ENCODE results near the gene SLC29A2. TPM values are rescaled to one million over a fixed set of nuclear protein-coding genes. Genes with fewer than 3 reads are reported as not detected.
"Not testable (repeated sequence)": the region's sequence is repeated elsewhere in the genome, so short reads cannot be mapped to it uniquely, and the experiment has no call there.

The SLC29A2 gene
- total RNA-seq, 1 experiment from 2014 or later, result 30.2 TPM

DNA sequence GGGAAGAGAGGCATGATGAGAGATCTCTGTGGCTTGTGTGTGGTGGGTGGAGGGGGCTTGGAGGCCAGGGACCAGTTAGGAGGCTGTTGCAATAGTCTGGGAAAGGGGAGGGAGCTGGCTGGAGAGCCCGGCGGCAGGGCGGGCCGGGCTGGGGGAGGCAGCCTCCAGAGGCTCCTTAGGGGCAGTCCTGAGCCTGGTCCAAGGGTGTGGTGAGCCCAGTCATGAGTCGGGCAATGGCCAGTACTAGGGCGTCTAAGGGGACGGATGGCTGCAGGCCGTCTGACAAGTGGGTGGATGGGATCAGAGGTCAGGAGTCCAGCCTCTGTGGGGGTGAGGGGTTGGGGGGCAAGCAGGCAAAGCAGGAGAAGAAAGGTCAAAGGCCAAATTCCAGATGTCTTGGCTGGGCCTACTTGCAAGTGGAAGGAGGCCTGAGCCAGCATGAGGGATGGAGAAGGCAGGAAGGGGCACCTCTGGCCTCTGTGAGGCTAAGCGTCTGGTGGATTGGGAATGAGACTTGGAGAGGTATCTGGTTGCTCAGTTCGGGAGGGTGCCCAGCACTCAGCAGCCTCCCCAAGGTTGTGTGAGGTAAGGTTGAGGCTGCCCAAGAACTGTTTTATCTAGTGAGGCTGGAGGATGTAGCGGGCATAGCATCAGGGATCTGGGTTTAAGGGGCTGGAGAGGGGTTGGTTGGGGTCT is 48.7 kb downstream of the SLC29A2 start (continued):
- TF ChIP-seq, protein P1, sequence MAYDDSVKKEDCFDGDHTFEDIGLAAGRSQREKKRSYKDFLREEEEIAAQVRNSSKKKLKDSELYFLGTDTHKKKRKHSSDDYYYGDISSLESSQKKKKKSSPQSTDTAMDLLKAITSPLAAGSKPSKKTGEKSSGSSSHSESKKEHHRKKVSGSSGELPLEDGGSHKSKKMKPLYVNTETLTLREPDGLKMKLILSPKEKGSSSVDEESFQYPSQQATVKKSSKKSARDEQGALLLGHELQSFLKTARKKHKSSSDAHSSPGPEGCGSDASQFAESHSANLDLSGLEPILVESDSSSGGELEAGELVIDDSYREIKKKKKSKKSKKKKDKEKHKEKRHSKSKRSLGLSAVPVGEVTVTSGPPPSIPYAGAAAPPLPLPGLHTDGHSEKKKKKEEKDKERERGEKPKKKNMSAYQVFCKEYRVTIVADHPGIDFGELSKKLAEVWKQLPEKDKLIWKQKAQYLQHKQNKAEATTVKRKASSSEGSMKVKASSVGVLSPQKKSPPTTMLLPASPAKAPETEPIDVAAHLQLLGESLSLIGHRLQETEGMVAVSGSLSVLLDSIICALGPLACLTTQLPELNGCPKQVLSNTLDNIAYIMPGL (CRISPR knock-in tag; IDR thresholded peaks at IDR 0.05), result no peak
- TF ChIP-seq GTF2I (CRISPR knock-in tag; conservative IDR thresholded peaks at IDR 0.05), result no peak
- no peak for TF ChIP-seq SMAD4 (CRISPR knock-in tag; IDR thresholded peaks at IDR 0.05)
- TF ChIP-seq TEAD1 (CRISPR knock-in tag; IDR thresholded peaks at IDR 0.05), result no peak
- no peak for TF ChIP-seq FOXJ3 (CRISPR knock-in tag; IDR thresholded peaks at IDR 0.05; ENCODE audit: borderline replicate concordance)

DNA sequence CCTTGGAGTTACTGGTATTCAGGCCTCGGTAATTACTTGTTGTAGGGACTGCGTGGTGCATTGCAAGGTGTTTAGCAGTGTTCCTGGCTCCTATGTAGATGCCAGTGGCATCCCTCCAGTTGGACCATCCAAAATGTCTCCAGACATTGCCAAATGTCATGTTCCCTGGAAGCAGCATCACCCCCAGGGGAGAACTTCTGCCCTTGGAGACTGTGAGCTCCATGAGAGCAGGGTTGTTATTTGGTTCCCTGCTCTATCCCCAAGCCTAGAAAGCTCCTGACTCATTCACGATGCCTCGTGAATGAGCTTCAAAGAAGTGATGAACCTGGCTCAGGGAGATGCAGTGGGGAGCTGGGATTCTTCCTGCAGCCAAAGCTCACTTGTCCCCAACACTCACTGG is 50.0 kb downstream of the SLC29A2 start:
- CTCF ChIA-PET, result interaction anchor here (0.6 to 2.0 kb wide), 9 partner anchors 9 to 151 kb away, joined by 3 to 51 read pairs (median 4); partner anchors contain the start of genes RAB1B, RIN1 and YIF1A
- ATAC-seq (no peak), DNase-seq (ENCODE audit: low spot score) (no peak)
- POLR2A ChIA-PET, result interaction anchor here (1.6 kb wide), 1 partner anchor 9 kb away, joined by 14 read pairs; no protein-coding TSS in a partner anchor
- Mint-ChIP-seq H3K4me1 (peaks cover 22% of the 10 kb centered on the region), H3K9me3 (peaks cover 26% of the 10 kb centered on the region), H3K27me3 (ENCODE audit: low read depth) (peaks cover 17% of the 10 kb centered on the region), H3K4me3 (no peak overlapping the region), H3K27ac (no peak overlapping the region), H3K36me3 (peaks cover 20% of the 10 kb centered on the region)
- TF ChIP-seq, protein P2, sequence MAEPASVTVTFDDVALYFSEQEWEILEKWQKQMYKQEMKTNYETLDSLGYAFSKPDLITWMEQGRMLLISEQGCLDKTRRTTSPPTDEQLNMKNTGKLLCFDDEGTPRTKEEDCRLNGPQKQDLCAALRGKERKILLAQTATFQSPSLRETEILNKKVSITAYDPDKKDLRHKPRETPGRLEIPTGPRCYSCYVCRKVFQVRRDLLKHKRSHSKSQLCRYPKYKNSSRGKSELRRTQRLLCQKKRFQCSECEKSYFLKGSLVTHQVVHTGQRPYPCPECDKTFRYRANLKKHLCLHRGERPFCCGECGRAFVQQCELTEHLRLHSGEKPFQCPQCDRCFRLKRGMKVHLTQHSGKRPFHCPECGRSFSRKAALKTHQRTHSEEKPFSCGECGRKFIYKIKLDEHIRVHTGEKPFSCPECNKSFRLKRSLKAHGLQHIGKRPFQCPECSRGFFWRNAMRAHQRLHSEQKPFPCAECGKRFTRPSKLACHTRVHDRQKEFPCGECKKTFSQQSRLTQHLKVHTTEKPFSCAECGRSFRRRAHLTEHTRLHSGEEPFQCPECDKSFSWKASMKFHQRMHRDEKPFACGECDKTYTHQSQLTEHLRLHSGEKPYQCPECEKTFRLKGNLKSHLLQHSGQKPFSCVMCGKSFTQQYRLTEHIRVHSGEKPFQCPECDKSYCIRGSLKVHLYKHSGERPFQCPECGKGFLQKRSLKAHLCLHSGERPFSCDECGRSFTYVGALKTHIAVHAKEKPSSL (CRISPR knock-in tag; conservative IDR thresholded peaks at IDR 0.05), result no peak
- no peak for TF ChIP-seq SP1 (CRISPR knock-in tag; conservative IDR thresholded peaks at IDR 0.05)
- TF ChIP-seq GRHL2 (CRISPR knock-in tag; IDR thresholded peaks at IDR 0.05; ENCODE audit: insufficient replicate concordance, severe bottlenecking), result no peak
- TF ChIP-seq PRRX2 (CRISPR knock-in tag; IDR thresholded peaks at IDR 0.05), result no peak
- TF ChIP-seq ETV6 (CRISPR knock-in tag; IDR thresholded peaks at IDR 0.05), result no peak
- TF ChIP-seq SOX15 (CRISPR knock-in tag; IDR thresholded peaks at IDR 0.05), result no peak

DNA sequence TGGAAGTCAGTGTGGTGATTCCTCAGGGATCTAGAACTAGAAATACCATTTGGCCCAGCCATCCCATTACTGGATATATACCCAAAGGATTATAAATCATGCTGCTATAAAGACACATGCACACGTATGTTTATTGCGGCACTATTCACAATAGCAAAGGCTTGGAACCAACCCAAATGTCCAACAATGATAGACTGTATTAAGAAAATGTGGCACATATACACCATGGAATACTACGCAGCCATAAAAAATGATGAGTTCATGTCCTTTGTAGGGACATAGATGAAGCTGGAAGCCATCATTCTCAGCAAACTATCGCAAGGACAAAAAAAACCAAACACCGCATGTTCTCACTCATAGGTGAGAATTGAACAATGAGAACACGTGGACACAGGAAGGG is 50.8 kb downstream of the SLC29A2 start:
- POLR2A ChIA-PET; H3K27ac Mint-ChIP-seq; DNase-seq (ENCODE audit: low spot score); ATAC-seq; H3K4me3 Mint-ChIP-seq; CTCF ChIA-PET: not testable (repeated sequence)
- Mint-ChIP-seq H3K36me3 (peaks cover 20% of the 10 kb centered on the region), H3K27me3 (ENCODE audit: low read depth) (peaks cover 17% of the 10 kb centered on the region), H3K4me1 (peaks cover 20% of the 10 kb centered on the region), H3K9me3 (peaks cover 26% of the 10 kb centered on the region)

DNA sequence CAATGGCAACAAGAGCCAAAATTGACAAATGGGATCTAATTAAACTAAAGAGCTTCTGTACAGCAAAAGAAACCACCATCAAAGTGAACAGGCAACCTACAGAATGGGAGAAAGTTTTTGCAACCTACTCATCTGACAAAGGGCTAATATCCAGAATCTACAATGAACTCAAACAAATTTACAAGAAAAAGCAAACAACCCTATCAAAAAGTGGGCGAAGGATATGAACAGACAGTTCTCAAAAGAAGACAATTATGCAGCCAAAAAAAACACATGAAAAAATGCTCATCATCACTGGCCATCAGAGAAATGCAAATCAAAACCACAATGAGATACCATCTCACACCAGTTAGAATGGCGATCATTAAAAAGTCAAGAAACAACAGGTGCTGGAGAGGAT is 51.3 kb downstream of the SLC29A2 start:
- Mint-ChIP-seq H3K27me3 (ENCODE audit: low read depth) (peaks cover 20% of the 10 kb centered on the region), H3K9me3 (peaks cover 26% of the 10 kb centered on the region), H3K4me1 (peaks cover 20% of the 10 kb centered on the region), H3K36me3 (peaks cover 20% of the 10 kb centered on the region)
- ATAC-seq; H3K4me3 Mint-ChIP-seq; POLR2A ChIA-PET; H3K27ac Mint-ChIP-seq; DNase-seq (ENCODE audit: low spot score); CTCF ChIA-PET: not testable (repeated sequence)

DNA sequence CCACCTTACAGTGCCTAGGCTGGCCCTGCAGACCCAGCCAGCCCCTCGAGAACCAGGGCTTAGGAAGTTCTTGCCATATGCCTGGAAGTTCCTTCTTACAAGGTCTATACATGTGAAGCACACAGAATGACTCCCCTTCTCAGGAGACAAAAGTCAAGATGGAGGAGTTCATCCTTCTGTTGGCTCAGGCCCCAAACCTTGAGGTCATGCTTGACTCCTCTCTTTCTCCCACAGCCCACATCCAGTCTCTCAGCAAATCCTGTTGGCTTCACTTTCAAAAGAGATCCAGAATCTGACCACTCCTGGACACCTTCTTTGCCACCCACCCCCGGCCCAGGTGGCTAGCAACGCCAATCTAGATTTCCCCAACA is 53.0 kb downstream of the SLC29A2 start:
- H3K4me1 Mint-ChIP-seq, result peaks cover 24% of the 10 kb centered on the region
- H3K27me3 Mint-ChIP-seq (ENCODE audit: low read depth), result peaks cover 22% of the 10 kb centered on the region
- peaks cover 20% of the 10 kb centered on the region for H3K36me3 Mint-ChIP-seq
- POLR2A ChIA-PET, result interaction anchor here (1.4 kb wide), 1 partner anchor 16 kb away, joined by 8 read pairs; no protein-coding TSS in a partner anchor
- H3K4me3 Mint-ChIP-seq, result no peak overlapping the region
- DNase-seq (ENCODE audit: low spot score) (no peak), ATAC-seq (no peak)
- CTCF ChIA-PET, result interaction anchor here (1.0 to 3.4 kb wide), 6 partner anchors 8 to 68 kb away, joined by 3 to 31 read pairs (median 14); partner anchors contain the start of genes RIN1 and YIF1A
- no peak overlapping the region for H3K27ac Mint-ChIP-seq
- peaks cover 24% of the 10 kb centered on the region for H3K9me3 Mint-ChIP-seq
- TF ChIP-seq, protein P3, sequence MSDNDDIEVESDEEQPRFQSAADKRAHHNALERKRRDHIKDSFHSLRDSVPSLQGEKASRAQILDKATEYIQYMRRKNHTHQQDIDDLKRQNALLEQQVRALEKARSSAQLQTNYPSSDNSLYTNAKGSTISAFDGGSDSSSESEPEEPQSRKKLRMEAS (CRISPR knock-in tag; IDR thresholded peaks at IDR 0.05), result no peak
- TF ChIP-seq NFYB (CRISPR knock-in tag; conservative IDR thresholded peaks at IDR 0.05; ENCODE audit: low read depth) (no peak), GRHL2 (CRISPR knock-in tag; IDR thresholded peaks at IDR 0.05; ENCODE audit: insufficient replicate concordance, severe bottlenecking) (no peak), SMAD3 (CRISPR knock-in tag; IDR thresholded peaks at IDR 0.05; ENCODE audit: borderline replicate concordance) (no peak)
- TF ChIP-seq, protein P4, sequence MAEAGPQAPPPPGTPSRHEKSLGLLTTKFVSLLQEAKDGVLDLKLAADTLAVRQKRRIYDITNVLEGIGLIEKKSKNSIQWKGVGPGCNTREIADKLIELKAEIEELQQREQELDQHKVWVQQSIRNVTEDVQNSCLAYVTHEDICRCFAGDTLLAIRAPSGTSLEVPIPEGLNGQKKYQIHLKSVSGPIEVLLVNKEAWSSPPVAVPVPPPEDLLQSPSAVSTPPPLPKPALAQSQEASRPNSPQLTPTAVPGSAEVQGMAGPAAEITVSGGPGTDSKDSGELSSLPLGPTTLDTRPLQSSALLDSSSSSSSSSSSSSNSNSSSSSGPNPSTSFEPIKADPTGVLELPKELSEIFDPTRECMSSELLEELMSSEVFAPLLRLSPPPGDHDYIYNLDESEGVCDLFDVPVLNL (CRISPR knock-in tag; IDR thresholded peaks at IDR 0.05; ENCODE audit: borderline replicate concordance, low read depth), result no peak
- TF ChIP-seq, protein P5, sequence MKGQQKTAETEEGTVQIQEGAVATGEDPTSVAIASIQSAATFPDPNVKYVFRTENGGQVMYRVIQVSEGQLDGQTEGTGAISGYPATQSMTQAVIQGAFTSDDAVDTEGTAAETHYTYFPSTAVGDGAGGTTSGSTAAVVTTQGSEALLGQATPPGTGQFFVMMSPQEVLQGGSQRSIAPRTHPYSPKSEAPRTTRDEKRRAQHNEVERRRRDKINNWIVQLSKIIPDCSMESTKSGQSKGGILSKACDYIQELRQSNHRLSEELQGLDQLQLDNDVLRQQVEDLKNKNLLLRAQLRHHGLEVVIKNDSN (CRISPR knock-in tag; IDR thresholded peaks at IDR 0.05), result no peak
- TF ChIP-seq, protein P6, sequence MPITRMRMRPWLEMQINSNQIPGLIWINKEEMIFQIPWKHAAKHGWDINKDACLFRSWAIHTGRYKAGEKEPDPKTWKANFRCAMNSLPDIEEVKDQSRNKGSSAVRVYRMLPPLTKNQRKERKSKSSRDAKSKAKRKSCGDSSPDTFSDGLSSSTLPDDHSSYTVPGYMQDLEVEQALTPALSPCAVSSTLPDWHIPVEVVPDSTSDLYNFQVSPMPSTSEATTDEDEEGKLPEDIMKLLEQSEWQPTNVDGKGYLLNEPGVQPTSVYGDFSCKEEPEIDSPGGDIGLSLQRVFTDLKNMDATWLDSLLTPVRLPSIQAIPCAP (CRISPR knock-in tag; IDR thresholded peaks at IDR 0.05), result no peak

Data from WTC11 (cell line).